Uterus (tissue), 4 donors: ENCODE data around the gene CDH4. TPM values are rescaled to one million over a fixed set of nuclear protein-coding genes. Genes with fewer than 3 reads are reported as not detected.

Experiments used
- DNase-seq, 2 donors: peaks; one replicate each; pipeline ENCODE4 v3.0.0-alpha.2; 2019 to 2020
- H3K27ac ChIP-seq, 2 donors: fragments of 200-600 bp; sonication (generic); 1 replicate in 1 of 2; 2 replicates in 1 of 2; pipeline ENCODE4 v1.5.1; 2016 to 2018
- H3K27me3 ChIP-seq, 2 donors: fragments of 200-600 bp; sonication (generic); one replicate each; pipeline ENCODE4 v1.5.1; 2018 to 2019; ENCODE audit warnings: control low read depth in 1 of 2
- H3K36me3 ChIP-seq, 2 donors: fragments of 200-600 bp; sonication (generic); one replicate each; pipeline ENCODE4 v1.5.1; 2019; ENCODE audit warnings: control low read depth in 1 of 2
- H3K4me1 ChIP-seq, 2 donors: fragments of 200-600 bp; sonication (generic); one replicate each; pipeline ENCODE4 v1.5.1; 2018 to 2019; ENCODE audit warnings: control low read depth in 1 of 2
- H3K4me3 ChIP-seq, 2 donors: fragments of 200-600 bp; sonication (generic); 1 replicate in 1 of 2; 2 replicates in 1 of 2; pipeline ENCODE4 v1.5.1; 2018 to 2019; ENCODE audit warnings: mild to moderate bottlenecking in 1 of 2
- H3K9me3 ChIP-seq, 2 donors: fragments of 200-600 bp; sonication (generic); one replicate each; pipeline ENCODE4 v1.5.1; 2019; ENCODE audit warnings: control low read depth in 1 of 2
- CTCF ChIP-seq, 4 experiments: fragments of 200-600 bp in 2 of 4; fragments of 450-650 bp in 2 of 4; sonication (generic) in 2 of 4; IDR thresholded peaks; one replicate each; pipeline ENCODE4 v1.5.1; 2016 to 2019; ENCODE audit warnings: antibody characterized with exemption in 4 of 4, mild to moderate bottlenecking in 2 of 4, moderate library complexity in 1 of 4
- POLR2A ChIP-seq, 2 donors: fragments of 450-650 bp; IDR thresholded peaks; one replicate each; pipeline ENCODE4 v1.6.1; 2016; ENCODE audit warnings: antibody characterized with exemption in 2 of 2, mild to moderate bottlenecking in 1 of 2, moderate library complexity in 1 of 2
- intact Hi-C: fragments of 100-400 bp; cut with DNase I; formaldehyde crosslinking; loops from one replicate; pipeline ENCODE4 v1.15.1; 2023; ENCODE audit warnings: low total_unique reads
- total RNA-seq, 4 donors: library from RNA; depleted of rRNA in 3 of 4; stranded (reverse); fragments of >200 nt in 3 of 4; gene quantifications; one replicate each; pipeline versions ENCODE4 v1.1.0 to v1.2.4, GENCODE V29; 2014 to 2023
- donor health status: DM: yes; HTN: yes; CAD: no.

The CDH4 gene
- total RNA-seq, 4 donors from 2014 or later: under 0.01 to 0.55 TPM; not detected in 2

GRCh38 chr20:61664556-61665320, 412.7 kb downstream of the CDH4 start:
- intact Hi-C loops: no loop called here
- Histone ChIP-seq H3K9me3 (no peaks in the 10 kb centered on the region), H3K4me3 (no peak overlapping the region), H3K27ac (no peak overlapping the region), H3K4me1 (no peaks in the 10 kb centered on the region), H3K27me3 (no peaks in the 10 kb centered on the region), H3K36me3 (no peaks in the 10 kb centered on the region)
- TF ChIP-seq CTCF (IDR thresholded peaks at IDR 0.05): no peak
- no peak for TF ChIP-seq POLR2A (IDR thresholded peaks at IDR 0.05)
- no peak for DNase-seq

- TF ChIP-seq POLR2A (IDR thresholded peaks at IDR 0.05) (no peak), CTCF (IDR thresholded peaks at IDR 0.05) (no peak)
- no peak overlapping the region for H3K27ac ChIP-seq
- no peaks in the 10 kb centered on the region for H3K4me1 ChIP-seq
- no peaks in the 10 kb centered on the region for H3K27me3 ChIP-seq
- H3K4me3 ChIP-seq: no peak overlapping the region
- H3K9me3 ChIP-seq: no peaks in the 10 kb centered on the region
- intact Hi-C loops: no loop called here
- DNase-seq: no peak
- H3K36me3 ChIP-seq: no peaks in the 10 kb centered on the region
Observed at GRCh38 chr20:61665528-61666470, 413.7 kb downstream of the CDH4 start.

GRCh38 chr20:61666471-61666832, 414.4 kb downstream of the CDH4 start:
- no peaks in the 10 kb centered on the region for H3K9me3 ChIP-seq
- no peak overlapping the region for H3K4me3 ChIP-seq
- no peak for DNase-seq
- TF ChIP-seq CTCF (IDR thresholded peaks at IDR 0.05) (no peak), POLR2A (IDR thresholded peaks at IDR 0.05) (no peak)
- H3K36me3 ChIP-seq: no peaks in the 10 kb centered on the region
- intact Hi-C loops: no loop called here
- H3K27me3 ChIP-seq: no peaks in the 10 kb centered on the region
- no peaks in the 10 kb centered on the region for H3K4me1 ChIP-seq
- H3K27ac ChIP-seq: no peak overlapping the region

GRCh38 chr20:61667056-61667792, 415.2 kb downstream of the CDH4 start:
- no peak for TF ChIP-seq CTCF (IDR thresholded peaks at IDR 0.05)
- TF ChIP-seq POLR2A (IDR thresholded peaks at IDR 0.05): no peak
- intact Hi-C loops: no loop called here
- Histone ChIP-seq H3K36me3 (no peaks in the 10 kb centered on the region), H3K4me3 (no peak overlapping the region), H3K27ac (no peak overlapping the region), H3K27me3 (no peaks in the 10 kb centered on the region), H3K9me3 (no peaks in the 10 kb centered on the region), H3K4me1 (no peaks in the 10 kb centered on the region)
- no peak for DNase-seq
